ENCODE measurements around the gene AFAP1L2.

DNA sequence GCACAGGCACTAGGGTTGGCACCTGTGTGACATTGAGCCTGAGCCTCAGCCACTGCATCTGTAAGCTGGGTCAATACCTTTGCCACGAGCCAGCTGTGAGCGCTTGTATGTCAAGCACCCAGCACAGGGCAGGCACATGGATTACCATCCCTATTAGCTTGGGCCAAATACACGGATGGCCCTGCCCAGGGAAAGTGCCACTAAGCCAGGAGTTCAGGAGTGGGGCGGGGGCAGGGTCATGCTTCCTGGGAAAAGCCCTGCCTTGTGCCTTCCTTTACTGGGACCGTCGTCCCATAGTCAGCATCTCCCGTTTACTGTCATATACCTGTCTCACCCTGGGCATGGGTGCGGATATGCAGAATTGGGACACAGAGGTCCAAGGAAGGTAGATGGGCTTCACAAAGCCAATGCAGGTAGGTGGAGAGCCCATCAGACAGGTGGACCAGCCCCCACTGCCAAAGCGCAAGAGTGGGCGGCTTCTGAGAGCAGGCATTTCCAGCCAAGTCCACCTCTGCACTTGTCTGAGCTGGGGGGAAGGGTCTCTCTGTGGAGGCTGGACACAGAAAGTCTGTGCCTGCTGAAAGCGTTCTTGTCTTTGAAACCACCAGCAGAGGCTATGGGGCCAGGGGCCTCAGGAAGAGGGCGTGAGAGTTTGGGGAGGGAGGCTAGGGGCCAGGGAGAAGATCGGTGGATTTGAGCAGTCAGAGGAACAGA, 92.6 kb downstream of the AFAP1L2 start:
- TF ChIP-seq, protein P1, sequence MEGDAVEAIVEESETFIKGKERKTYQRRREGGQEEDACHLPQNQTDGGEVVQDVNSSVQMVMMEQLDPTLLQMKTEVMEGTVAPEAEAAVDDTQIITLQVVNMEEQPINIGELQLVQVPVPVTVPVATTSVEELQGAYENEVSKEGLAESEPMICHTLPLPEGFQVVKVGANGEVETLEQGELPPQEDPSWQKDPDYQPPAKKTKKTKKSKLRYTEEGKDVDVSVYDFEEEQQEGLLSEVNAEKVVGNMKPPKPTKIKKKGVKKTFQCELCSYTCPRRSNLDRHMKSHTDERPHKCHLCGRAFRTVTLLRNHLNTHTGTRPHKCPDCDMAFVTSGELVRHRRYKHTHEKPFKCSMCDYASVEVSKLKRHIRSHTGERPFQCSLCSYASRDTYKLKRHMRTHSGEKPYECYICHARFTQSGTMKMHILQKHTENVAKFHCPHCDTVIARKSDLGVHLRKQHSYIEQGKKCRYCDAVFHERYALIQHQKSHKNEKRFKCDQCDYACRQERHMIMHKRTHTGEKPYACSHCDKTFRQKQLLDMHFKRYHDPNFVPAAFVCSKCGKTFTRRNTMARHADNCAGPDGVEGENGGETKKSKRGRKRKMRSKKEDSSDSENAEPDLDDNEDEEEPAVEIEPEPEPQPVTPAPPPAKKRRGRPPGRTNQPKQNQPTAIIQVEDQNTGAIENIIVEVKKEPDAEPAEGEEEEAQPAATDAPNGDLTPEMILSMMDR (IDR thresholded peaks at IDR 0.05): no peak
- TF ChIP-seq POLR2AphosphoS5 (IDR thresholded peaks at IDR 0.05; ENCODE audit: insufficient read depth in 1 of 2, low read depth in 1 of 2): no peak
- no peak for TF ChIP-seq POLR2A (IDR thresholded peaks at IDR 0.05)

Measured in vagina (tissue), 2 donors.